ENCODE results near the gene INO80E. TPM values are rescaled to one million over a fixed set of nuclear protein-coding genes. Genes with fewer than 3 reads are reported as not detected.

INO80E gene
- total RNA-seq, 2 experiments from 2014 or later, result 75.9 to 79.1 TPM

DNA sequence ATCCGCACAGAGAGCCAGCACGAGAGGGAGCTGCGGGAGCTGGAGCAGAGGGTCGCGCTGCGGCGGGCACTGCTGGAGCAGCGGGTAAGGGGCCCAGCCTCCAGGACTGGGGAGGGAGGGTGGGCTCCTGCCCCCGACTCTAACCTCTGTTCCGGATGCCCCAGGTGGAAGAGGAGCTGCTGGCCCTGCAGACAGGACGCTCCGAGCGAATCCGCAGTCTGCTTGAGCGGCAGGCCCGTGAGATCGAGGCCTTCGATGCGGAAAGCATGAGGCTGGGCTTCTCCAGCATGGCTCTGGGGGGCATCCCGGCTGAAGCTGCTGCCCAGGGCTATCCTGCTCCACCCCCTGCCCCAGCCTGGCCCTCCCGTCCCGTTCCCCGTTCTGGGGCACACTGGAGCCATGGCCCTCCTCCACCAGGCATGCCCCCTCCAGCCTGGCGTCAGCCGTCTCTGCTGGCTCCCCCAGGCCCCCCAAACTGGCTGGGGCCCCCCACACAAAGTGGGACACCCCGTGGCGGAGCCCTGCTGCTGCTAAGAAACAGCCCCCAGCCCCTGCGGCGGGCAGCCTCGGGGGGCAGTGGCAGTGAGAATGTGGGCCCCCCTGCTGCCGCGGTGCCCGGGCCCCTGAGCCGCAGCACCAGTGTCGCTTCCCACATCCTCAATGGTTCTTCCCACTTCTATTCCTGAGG lies 5.0 kb upstream of the INO80E start:
- Mint-ChIP-seq H3K27ac (no peak overlapping the region), H3K4me1 (ENCODE audit: low read depth) (peaks cover 13% of the 10 kb centered on the region), H3K27me3 (no peaks in the 10 kb centered on the region), H3K4me3 (no peak overlapping the region), H3K9me3 (no peaks in the 10 kb centered on the region), H3K36me3 (ENCODE audit: low read depth) (peaks cover 25% of the 10 kb centered on the region)
- intact Hi-C loops (cut with micrococcal nuclease), result no loop called here
- TF ChIP-seq, protein P1, sequence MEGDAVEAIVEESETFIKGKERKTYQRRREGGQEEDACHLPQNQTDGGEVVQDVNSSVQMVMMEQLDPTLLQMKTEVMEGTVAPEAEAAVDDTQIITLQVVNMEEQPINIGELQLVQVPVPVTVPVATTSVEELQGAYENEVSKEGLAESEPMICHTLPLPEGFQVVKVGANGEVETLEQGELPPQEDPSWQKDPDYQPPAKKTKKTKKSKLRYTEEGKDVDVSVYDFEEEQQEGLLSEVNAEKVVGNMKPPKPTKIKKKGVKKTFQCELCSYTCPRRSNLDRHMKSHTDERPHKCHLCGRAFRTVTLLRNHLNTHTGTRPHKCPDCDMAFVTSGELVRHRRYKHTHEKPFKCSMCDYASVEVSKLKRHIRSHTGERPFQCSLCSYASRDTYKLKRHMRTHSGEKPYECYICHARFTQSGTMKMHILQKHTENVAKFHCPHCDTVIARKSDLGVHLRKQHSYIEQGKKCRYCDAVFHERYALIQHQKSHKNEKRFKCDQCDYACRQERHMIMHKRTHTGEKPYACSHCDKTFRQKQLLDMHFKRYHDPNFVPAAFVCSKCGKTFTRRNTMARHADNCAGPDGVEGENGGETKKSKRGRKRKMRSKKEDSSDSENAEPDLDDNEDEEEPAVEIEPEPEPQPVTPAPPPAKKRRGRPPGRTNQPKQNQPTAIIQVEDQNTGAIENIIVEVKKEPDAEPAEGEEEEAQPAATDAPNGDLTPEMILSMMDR (IDR thresholded peaks at IDR 0.05), result no peak
- ATAC-seq (no peak), DNase-seq (no peak)
- POLR2A ChIA-PET, result interaction anchor here (7.7 kb wide), 1 partner anchor 16 kb away, joined by 74 read pairs; the partner anchor contains the start of gene TAOK2
- CTCF ChIA-PET, result no interaction called here

DNA sequence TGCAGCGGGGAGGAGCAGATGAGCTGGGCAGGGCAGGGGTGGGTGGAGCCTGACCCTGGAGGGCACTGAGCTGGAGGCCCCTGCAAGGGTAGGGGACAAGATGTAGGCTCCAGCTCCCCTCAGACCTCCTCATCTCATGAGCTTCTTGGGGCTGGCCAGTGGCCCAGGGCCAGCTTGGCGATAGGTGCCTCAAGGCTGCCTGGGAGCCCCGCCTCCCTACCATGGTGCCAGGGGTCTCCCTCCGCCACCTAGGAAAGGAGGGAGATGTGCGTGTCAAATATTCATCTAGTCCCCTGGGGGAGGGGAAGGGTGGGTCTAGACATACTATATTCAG lies 4.5 kb upstream of the INO80E start:
- peaks cover 13% of the 10 kb centered on the region for H3K4me1 Mint-ChIP-seq (ENCODE audit: low read depth)
- DNase-seq (no peak), ATAC-seq (no peak)
- H3K4me3 Mint-ChIP-seq, result no peak overlapping the region
- ChIA-PET CTCF (no interaction called here), POLR2A (interaction anchor here (7.7 kb wide), 1 partner anchor 16 kb away, joined by 74 read pairs; the partner anchor contains the start of gene TAOK2)
- intact Hi-C loops (cut with micrococcal nuclease), result no loop called here
- no peak overlapping the region for H3K27ac Mint-ChIP-seq
- H3K27me3 Mint-ChIP-seq, result no peaks in the 10 kb centered on the region
- no peaks in the 10 kb centered on the region for H3K9me3 Mint-ChIP-seq
- H3K36me3 Mint-ChIP-seq (ENCODE audit: low read depth), result peaks cover 24% of the 10 kb centered on the region
- TF ChIP-seq, protein P1 (IDR thresholded peaks at IDR 0.05), result no peak

DNA sequence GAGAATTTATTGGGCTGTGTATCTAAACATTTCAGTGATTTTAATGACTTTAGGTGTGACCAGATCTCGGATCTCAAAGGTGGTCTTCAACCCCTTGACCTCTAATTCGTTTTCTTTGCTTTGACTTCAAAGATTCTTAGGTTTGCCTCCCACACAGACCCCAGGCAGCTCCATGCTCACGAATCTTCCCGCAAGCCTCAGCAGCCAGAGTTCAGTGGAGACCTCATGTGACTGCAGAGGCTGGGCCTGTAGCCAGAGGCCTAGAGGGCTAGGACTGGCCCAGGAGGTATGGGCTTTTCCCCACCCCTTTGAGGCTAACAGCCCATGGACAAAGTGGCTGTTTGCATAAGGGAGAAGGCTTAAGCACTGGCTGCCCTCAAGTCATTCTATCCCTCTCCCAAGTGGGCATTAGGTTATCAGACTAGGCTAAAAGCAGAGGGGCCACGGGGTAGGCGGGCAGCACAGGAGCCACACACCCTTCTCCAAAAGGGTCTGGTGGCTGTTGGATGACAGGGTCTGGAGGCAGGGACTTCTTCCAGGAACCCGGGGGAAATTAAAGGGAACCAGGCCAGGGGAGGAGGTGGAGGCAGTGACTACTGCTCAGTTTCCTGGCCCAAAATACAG lies 3.6 kb upstream of the INO80E start:
- ChIA-PET CTCF (no interaction called here), POLR2A (interaction anchor here (0.6 to 7.7 kb wide), 2 partner anchors 17 to 194 kb away, joined by 3 to 74 read pairs; partner anchors contain the start of gene TAOK2)
- peaks cover 18% of the 10 kb centered on the region for H3K4me1 Mint-ChIP-seq (ENCODE audit: low read depth)
- H3K27ac Mint-ChIP-seq, result peak overlapping the region; percentile 44
- H3K4me3 Mint-ChIP-seq, result no peak overlapping the region
- peaks cover 27% of the 10 kb centered on the region for H3K36me3 Mint-ChIP-seq (ENCODE audit: low read depth)
- DNase-seq (no peak), ATAC-seq (no peak)
- TF ChIP-seq, protein P1 (IDR thresholded peaks at IDR 0.05), result no peak
- no peaks in the 10 kb centered on the region for H3K27me3 Mint-ChIP-seq
- intact Hi-C loops (cut with micrococcal nuclease), result no loop called here
- H3K9me3 Mint-ChIP-seq, result no peaks in the 10 kb centered on the region

DNA sequence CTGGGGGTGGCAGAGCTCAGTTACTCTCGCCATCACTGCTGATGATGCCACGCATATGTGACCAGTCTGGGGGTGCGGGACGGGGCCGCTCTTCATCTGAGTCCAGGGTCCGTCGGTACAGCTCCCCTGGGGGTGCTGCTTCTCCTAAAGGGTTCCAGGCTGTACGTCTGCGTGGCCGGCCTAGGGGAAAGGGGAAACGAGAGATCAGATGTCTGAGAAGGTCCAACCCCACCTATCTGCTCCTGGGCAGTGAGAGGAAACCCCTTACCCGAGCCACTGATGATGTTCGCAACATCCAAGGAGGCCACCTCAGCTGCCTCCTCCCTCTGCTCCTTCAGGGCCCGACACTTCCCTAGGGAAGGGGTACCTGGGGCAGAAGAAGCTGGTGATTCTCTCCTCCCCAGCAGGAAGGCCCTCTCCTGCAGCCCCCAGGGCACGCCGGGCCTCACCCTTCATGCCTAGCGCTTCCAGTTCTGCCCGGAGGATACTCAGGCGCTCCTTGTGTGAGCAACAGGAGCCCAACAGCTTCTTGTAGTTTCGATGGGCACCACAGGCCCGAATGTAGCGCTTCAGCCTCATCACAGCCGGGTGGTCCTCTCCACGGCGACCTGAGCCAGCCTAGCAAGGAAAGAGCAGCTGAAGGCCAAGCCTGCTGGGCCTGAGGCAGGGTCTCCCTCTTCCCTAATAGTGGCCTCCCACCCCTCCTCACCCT lies 2.7 kb upstream of the INO80E start:
- H3K27me3 Mint-ChIP-seq, result no peaks in the 10 kb centered on the region
- H3K27ac Mint-ChIP-seq, result peak overlapping the region; percentile 44
- DNase-seq (no peak), ATAC-seq (no peak)
- TF ChIP-seq, protein P1 (IDR thresholded peaks at IDR 0.05), result no peak
- ChIA-PET CTCF (interaction anchor here (1.5 to 1.7 kb wide), 2 partner anchors 32 to 40 kb away, joined by 5 to 7 read pairs; no protein-coding TSS in a partner anchor), POLR2A (interaction anchor here (0.6 to 7.7 kb wide), 5 partner anchors 7 to 193 kb away, joined by 3 to 74 read pairs (median 4); partner anchors contain the start of genes TAOK2 and TMEM219)
- intact Hi-C loops (cut with micrococcal nuclease), result no loop called here
- H3K9me3 Mint-ChIP-seq, result no peaks in the 10 kb centered on the region
- peaks cover 28% of the 10 kb centered on the region for H3K36me3 Mint-ChIP-seq (ENCODE audit: low read depth)
- H3K4me3 Mint-ChIP-seq, result no peak overlapping the region
- H3K4me1 Mint-ChIP-seq (ENCODE audit: low read depth), result peaks cover 24% of the 10 kb centered on the region
